Common myeloid progenitor, CD34-positive (primary cell): Measurements from ENCODE around the gene P3H4. TPM values are rescaled to one million over a fixed set of nuclear protein-coding genes. Genes with fewer than 3 reads are reported as not detected.
A peak's percentile ranks its signal among the peaks of the same experiment; 100 is the strongest.
"Not testable (repeated sequence)": the region's sequence is repeated elsewhere in the genome, so short reads cannot be mapped to it uniquely, and the experiment has no call there.

ENCODE experiments used
- CTCF ChIA-PET: fragments of 350-600 bp; sonication (Branson Sonifier 250); formaldehyde crosslinking; loops from one replicate; lab custom pipeline; 2021; ENCODE audit warnings: antibody characterized with exemption; lab: Charles Lee
- POLR2A ChIA-PET: fragments of 350-600 bp; sonication (Branson Sonifier 250); formaldehyde crosslinking; loops from one replicate; lab custom pipeline; 2021; ENCODE audit warnings: antibody characterized with exemption; lab: Charles Lee
- DNase-seq, 3 donors: peaks; one replicate each; pipeline versions ENCODE4 v3.0.0 to v3.0.0-alpha.2; 2013
- H3K27ac ChIP-seq, 2 experiments: 1 replicate in 1 of 2; 2 replicates in 1 of 2; pipeline ENCODE4 v1.7.0; 2013; ENCODE audit warnings: inconsistent platforms in 2 of 2, low read length in 2 of 2, mild to moderate bottlenecking in 2 of 2, low read depth in 1 of 2, moderate library complexity in 1 of 2; ENCODE audit not compliant: severe bottlenecking in 2 of 2, insufficient read depth in 1 of 2, poor library complexity in 1 of 2
- H3K27me3 ChIP-seq, 5 experiments: replicated peaks in 2 of 5; 1 replicate in 3 of 5; 2 replicates in 2 of 5; pipeline versions ENCODE4 v1.6.1 to v1.7.0; 2013; ENCODE audit warnings: low read length in 4 of 5, mild to moderate bottlenecking in 2 of 5, moderate library complexity in 2 of 5, inconsistent platforms in 1 of 5; ENCODE audit not compliant: insufficient read depth in 5 of 5, control insufficient read depth in 4 of 5
- H3K36me3 ChIP-seq, 4 experiments: 1 replicate in 2 of 4; 2 replicates in 2 of 4; pipeline versions ENCODE4 v1.6.1 to v1.7.0; 2013; ENCODE audit warnings: low read length in 3 of 4, control low read depth in 1 of 4, mild to moderate bottlenecking in 1 of 4; ENCODE audit not compliant: control insufficient read depth in 4 of 4, insufficient read depth in 4 of 4
- H3K4me1 ChIP-seq, 4 experiments: 1 replicate in 3 of 4; 2 replicates in 1 of 4; pipeline versions ENCODE4 v1.6.1 to v1.7.1; 2013; ENCODE audit warnings: low read length in 3 of 4, mild to moderate bottlenecking in 3 of 4, control low read depth in 1 of 4, inconsistent platforms in 1 of 4, moderate library complexity in 1 of 4; ENCODE audit not compliant: control insufficient read depth in 4 of 4, insufficient read depth in 4 of 4; ENCODE audit errors: control extremely low read depth in 1 of 4
- H3K4me3 ChIP-seq, 7 experiments: 1 replicate in 4 of 7; 2 replicates in 3 of 7; pipeline versions ENCODE4 v1.5.1 to v1.7.0; 2013; ENCODE audit warnings: mild to moderate bottlenecking in 7 of 7, low read length in 6 of 7, moderate library complexity in 6 of 7, inconsistent platforms in 2 of 7, low read depth in 2 of 7, control low read depth in 1 of 7; ENCODE audit not compliant: insufficient read depth in 4 of 7, control insufficient read depth in 1 of 7; ENCODE audit errors: extremely low read depth in 1 of 7
- H3K9me3 ChIP-seq, 5 experiments: 1 replicate in 4 of 5; 2 replicates in 1 of 5; pipeline versions ENCODE4 v1.6.1 to v1.7.1; 2013; ENCODE audit warnings: low read length in 4 of 5, mild to moderate bottlenecking in 2 of 5, inconsistent platforms in 1 of 5, low read depth in 1 of 5, moderate library complexity in 1 of 5; ENCODE audit not compliant: control insufficient read depth in 4 of 5, insufficient read depth in 2 of 5; ENCODE audit errors: control extremely low read depth in 1 of 5
- WGBS: methylation state at CpG from one replicate; pipeline ENCODE4 v1.1.5; 2013; ENCODE audit not compliant: insufficient coverage; 5-methylcytosine and 5-hydroxymethylcytosine counted together
- polyA plus RNA-seq: library from polyadenylated mRNA; unstranded; fragments of 120-200 nt; gene quantifications from one replicate; pipeline ENCODE4 v1.2.1, GENCODE V29; 2013

The P3H4 gene, protein sequence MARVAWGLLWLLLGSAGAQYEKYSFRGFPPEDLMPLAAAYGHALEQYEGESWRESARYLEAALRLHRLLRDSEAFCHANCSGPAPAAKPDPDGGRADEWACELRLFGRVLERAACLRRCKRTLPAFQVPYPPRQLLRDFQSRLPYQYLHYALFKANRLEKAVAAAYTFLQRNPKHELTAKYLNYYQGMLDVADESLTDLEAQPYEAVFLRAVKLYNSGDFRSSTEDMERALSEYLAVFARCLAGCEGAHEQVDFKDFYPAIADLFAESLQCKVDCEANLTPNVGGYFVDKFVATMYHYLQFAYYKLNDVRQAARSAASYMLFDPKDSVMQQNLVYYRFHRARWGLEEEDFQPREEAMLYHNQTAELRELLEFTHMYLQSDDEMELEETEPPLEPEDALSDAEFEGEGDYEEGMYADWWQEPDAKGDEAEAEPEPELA
- 4.0 TPM for polyA plus RNA-seq

DNA sequence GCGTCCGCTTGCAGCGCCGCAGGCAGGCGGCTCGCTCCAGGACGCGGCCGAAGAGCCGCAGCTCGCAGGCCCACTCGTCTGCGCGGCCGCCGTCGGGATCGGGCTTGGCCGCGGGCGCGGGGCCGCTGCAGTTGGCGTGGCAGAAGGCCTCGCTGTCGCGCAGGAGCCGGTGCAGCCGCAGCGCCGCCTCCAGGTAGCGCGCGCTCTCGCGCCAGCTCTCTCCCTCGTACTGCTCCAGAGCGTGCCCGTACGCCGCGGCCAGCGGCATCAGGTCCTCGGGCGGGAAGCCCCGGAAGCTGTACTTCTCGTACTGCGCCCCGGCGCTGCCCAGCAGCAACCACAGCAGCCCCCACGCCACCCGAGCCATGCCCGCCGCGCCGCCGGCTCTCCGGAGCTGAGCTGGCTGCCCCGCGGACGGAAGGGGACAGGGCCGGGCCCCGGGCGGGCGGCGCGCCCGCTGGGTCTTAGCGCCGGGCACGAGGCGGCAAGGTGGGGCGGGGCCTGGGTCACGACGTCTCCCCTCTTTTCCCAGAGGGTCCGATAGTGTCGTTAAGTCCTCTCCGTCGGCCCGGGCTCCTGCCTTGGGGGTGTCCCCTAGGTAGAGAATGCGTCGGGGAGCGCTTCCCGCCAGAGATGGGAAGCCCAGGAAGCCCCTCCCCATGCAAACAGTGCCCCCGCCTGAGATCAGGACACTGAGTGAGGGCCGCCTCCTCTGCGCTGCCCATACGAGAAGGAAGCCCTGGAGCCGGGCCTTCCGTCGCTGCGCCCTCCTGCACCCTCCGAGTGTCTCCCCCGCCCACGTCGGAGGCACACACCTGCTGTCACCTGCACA, at the start of gene P3H4:
Gene P3H4 (minus strand): TSS at position 401 of the 832 bp plus-strand sequence. CDS start 34 bp downstream, at position 367.
- POLR2A ChIA-PET = interaction anchor here (0.6 to 1.0 kb wide), 3 partner anchors 25 to 77 kb away, joined by 3 to 4 read pairs (median 3); partner anchors contain the start of gene JUP
- H3K27ac ChIP-seq = no peak within 1 kb of the TSS
- peak within 1 kb of the TSS; percentile 46 to 86 (median 73) for H3K4me3 ChIP-seq
- CTCF ChIA-PET = interaction anchor here (0.9 to 4.8 kb wide), 13 partner anchors 10 to 105 kb away, joined by 3 to 16 read pairs (median 5); no protein-coding TSS in a partner anchor
- H3K4me1 ChIP-seq = peaks cover 0 to 25% (median 19%) of the 10 kb centered on the region in 4 experiments
- no peaks in the 10 kb centered on the region for H3K9me3 ChIP-seq
- peak; percentile 77 to 85 (median 79) for DNase-seq
- peaks cover 0 to 2% (median 0%) of the 10 kb centered on the region in 4 experiments for H3K36me3 ChIP-seq
- H3K27me3 ChIP-seq = peaks cover 0 to 8% (median 0%) of the 10 kb centered on the region in 5 experiments
- WGBS = 0% methylated on average over 63 of the region's 96 CpGs

- H3K36me3 ChIP-seq = no peaks in the 10 kb centered on the region
- ChIA-PET CTCF (interaction anchor here (0.6 to 1.2 kb wide), 2 partner anchors 9 to 13 kb away, joined by 3 read pairs; no protein-coding TSS in a partner anchor), POLR2A (no interaction called here)
- no peak for DNase-seq
- H3K27ac ChIP-seq = no peak overlapping the region
- H3K27me3 ChIP-seq = no peaks in the 10 kb centered on the region
- whole genome bisulfite sequencing = 100% methylated on average over 2 of the region's 3 CpGs
- no peak overlapping the region for H3K4me3 ChIP-seq
- H3K9me3 ChIP-seq = no peaks in the 10 kb centered on the region
- peaks cover 5 to 22% (median 18%) of the 10 kb centered on the region in 4 experiments for H3K4me1 ChIP-seq
These were observed 48.6 kb upstream of the P3H4 start for GRCh38 chr17:41860254-41860931.

DNA sequence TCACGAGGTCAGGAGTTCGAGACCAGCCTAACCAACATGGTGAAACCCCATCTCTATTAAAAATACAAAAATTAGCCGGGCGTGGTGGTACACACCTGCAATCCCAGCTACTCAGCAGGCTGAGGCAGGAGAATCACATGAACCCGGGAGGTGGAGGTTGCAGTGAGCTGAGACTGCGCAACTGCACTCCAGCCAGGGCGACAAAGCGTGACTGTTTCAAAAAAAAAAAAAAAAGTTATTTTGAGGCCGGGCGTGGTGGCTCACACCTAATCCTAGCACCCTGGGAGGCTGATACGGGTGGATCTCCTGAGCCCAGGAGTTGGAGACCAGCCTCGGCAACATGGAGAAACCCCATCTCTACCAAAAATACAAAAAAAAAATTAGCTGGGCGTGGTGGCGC, 39.6 kb upstream of the P3H4 start:
- peaks cover 19 to 24% (median 20%) of the 10 kb centered on the region in 4 experiments for H3K36me3 ChIP-seq
- not testable (repeated sequence) for H3K27me3 ChIP-seq, H3K4me1 ChIP-seq, DNase-seq, H3K9me3 ChIP-seq, H3K4me3 ChIP-seq, H3K27ac ChIP-seq
- ChIA-PET POLR2A (interaction anchor here (0.8 kb wide), 1 partner anchor 62 kb away, joined by 3 read pairs; no protein-coding TSS in a partner anchor), CTCF (interaction anchor here (0.6 to 1.7 kb wide), 4 partner anchors 9 to 330 kb away, joined by 3 to 4 read pairs (median 3); partner anchors contain the start of gene KLHL10)
- WGBS = over 99% methylated on average over 8 of the region's 14 CpGs

DNA sequence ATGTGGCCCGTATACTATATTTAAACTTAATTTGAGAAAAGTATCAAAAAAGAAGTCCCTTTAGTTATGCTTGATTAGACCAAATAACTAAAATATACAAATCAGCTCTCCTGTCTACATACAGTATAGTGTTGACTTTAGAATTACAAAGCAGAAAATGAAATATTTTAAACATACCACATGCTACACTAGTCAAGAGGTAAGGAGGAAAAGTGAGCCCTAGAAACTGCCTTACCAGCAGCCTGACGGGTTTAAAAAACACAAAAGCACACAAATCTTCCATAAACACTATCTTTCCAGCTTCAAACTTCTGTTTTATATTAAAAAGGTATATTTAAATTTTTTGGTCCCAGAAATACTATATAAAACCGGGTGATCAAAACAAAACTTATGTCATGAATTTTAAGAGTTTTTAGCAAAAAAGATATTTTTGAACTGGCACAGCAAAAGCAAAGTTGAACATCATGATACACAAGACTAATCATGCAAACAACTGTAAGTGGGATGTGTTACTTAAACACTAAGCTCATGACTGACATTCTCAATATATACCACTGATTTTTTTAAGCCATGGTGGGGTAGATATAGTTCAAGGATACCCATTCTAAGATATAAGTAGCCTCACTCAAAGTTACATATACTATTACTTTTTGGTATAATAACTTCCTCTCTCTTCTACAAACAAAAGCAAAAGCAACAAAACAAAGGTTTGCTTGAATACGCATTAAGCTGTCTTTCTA, 37.7 kb upstream of the P3H4 start:
- ChIA-PET POLR2A (no interaction called here), CTCF (interaction anchor here (1.7 kb wide), 1 partner anchor 41 kb away, joined by 3 read pairs; no protein-coding TSS in a partner anchor)
- Histone ChIP-seq H3K4me1 (no peaks in the 10 kb centered on the region), H3K36me3 (peaks cover 13 to 19% (median 14%) of the 10 kb centered on the region in 4 experiments), H3K9me3 (no peaks in the 10 kb centered on the region), H3K27ac (no peak overlapping the region), H3K27me3 (no peaks in the 10 kb centered on the region), H3K4me3 (no peak overlapping the region)
- 90% methylated on average over 1 of the region's 4 CpGs for WGBS
- DNase-seq = no peak

- peaks cover 8 to 12% (median 10%) of the 10 kb centered on the region in 4 experiments for H3K36me3 ChIP-seq
- ChIA-PET POLR2A (no interaction called here), CTCF (interaction anchor here (1.7 kb wide), 2 partner anchors 11 to 40 kb away, joined by 3 read pairs; no protein-coding TSS in a partner anchor)
- H3K27me3 ChIP-seq = no peaks in the 10 kb centered on the region
- 100% methylated on average over 1 of the region's 4 CpGs for WGBS
- DNase-seq = no peak
- H3K9me3 ChIP-seq = no peaks in the 10 kb centered on the region
- no peak overlapping the region for H3K4me3 ChIP-seq
- H3K27ac ChIP-seq = no peak overlapping the region
- H3K4me1 ChIP-seq = no peaks in the 10 kb centered on the region
These were observed 37.0 kb upstream of the P3H4 start for GRCh38 chr17:41848788-41849187.

- POLR2A ChIA-PET = no interaction called here
- CTCF ChIA-PET = interaction anchor here (1.7 kb wide), 1 partner anchor 8 kb away, joined by 3 read pairs; no protein-coding TSS in a partner anchor
- DNase-seq = no peak
- no peaks in the 10 kb centered on the region for H3K27me3 ChIP-seq
- no peak overlapping the region for H3K4me3 ChIP-seq
- H3K9me3 ChIP-seq = no peaks in the 10 kb centered on the region
- peaks cover 0 to 4% (median 2%) of the 10 kb centered on the region in 4 experiments for H3K36me3 ChIP-seq
- 98% methylated on average over 5 of the region's 6 CpGs for WGBS
- H3K27ac ChIP-seq = no peak overlapping the region
- no peaks in the 10 kb centered on the region for H3K4me1 ChIP-seq
These were observed 33.2 kb upstream of the P3H4 start for GRCh38 chr17:41844971-41845370.
